Kidney epithelial cell (primary cell): ENCODE results near the gene PAFAH1B1. TPM values are rescaled to one million over a fixed set of nuclear protein-coding genes. Genes with fewer than 3 reads are reported as not detected.
"Not testable (repeated sequence)": the region's sequence is repeated elsewhere in the genome, so short reads cannot be mapped to it uniquely, and the experiment has no call there.

Experiments used
- DNase-seq: peaks from one replicate; pipeline ENCODE4 v3.0.0-alpha.2; 2010; ENCODE audit warnings: low read depth
- H3K27me3 ChIP-seq: 2 replicates; pipeline ENCODE4 v1.6.0; 2011; ENCODE audit warnings: low read length; ENCODE audit not compliant: control insufficient read depth, insufficient read depth
- H3K36me3 ChIP-seq: 2 replicates; pipeline ENCODE4 v1.5.1; 2011; ENCODE audit warnings: low read length; ENCODE audit not compliant: control insufficient read depth, insufficient read depth
- H3K4me3 ChIP-seq: 2 replicates; pipeline ENCODE4 v1.5.1; 2011; ENCODE audit warnings: low read depth, mild to moderate bottlenecking, control low read depth, low read length
- CTCF ChIP-seq: IDR thresholded peaks from 2 replicates; pipeline ENCODE4 v1.5.1; 2011; ENCODE audit warnings: mild to moderate bottlenecking, moderate library complexity, low read length, control low read depth, inconsistent platforms; ENCODE audit not compliant: insufficient read depth, poor library complexity, severe bottlenecking
- total RNA-seq: library from RNA; depleted of rRNA; stranded (reverse); fragments of >200 nt; gene quantifications from 2 replicates; pipeline ENCODE4 v1.2.3, GENCODE V29; 2015

Gene PAFAH1B1
- total RNA-seq, 1 donor from 2014 or later: 54.7 TPM

- H3K4me3 ChIP-seq: no peak overlapping the region
- no peak for TF ChIP-seq CTCF
Measured at GRCh38 chr17:2612630-2613029, 19.2 kb downstream of the PAFAH1B1 start.

GRCh38 chr17:2613089-2613808 is 19.8 kb downstream of the PAFAH1B1 start:
- Histone ChIP-seq H3K4me3 (no peak overlapping the region), H3K36me3 (no peaks in the 10 kb centered on the region), H3K27me3 (no peaks in the 10 kb centered on the region)
- no peak for TF ChIP-seq CTCF
- DNase-seq: no peak

More at GRCh38 chr17:2612630-2613029, 19.2 kb downstream of the PAFAH1B1 start:
- Histone ChIP-seq H3K36me3 (no peaks in the 10 kb centered on the region), H3K27me3 (no peaks in the 10 kb centered on the region)
- no peak for DNase-seq

GRCh38 chr17:2615882-2616281 is 22.4 kb downstream of the PAFAH1B1 start:
- no peak for TF ChIP-seq CTCF
- no peak for DNase-seq
- no peaks in the 10 kb centered on the region for H3K36me3 ChIP-seq
- no peak overlapping the region for H3K4me3 ChIP-seq
- no peaks in the 10 kb centered on the region for H3K27me3 ChIP-seq

- no peaks in the 10 kb centered on the region for H3K27me3 ChIP-seq
- no peak overlapping the region for H3K4me3 ChIP-seq
- no peak for DNase-seq
- H3K36me3 ChIP-seq: no peaks in the 10 kb centered on the region
- TF ChIP-seq CTCF: no peak
Measured at GRCh38 chr17:2621241-2621640, 27.8 kb downstream of the PAFAH1B1 start.

- H3K36me3 ChIP-seq, H3K4me3 ChIP-seq, H3K27me3 ChIP-seq, DNase-seq: not testable (repeated sequence)
Measured at GRCh38 chr17:2621951-2622405, 28.5 kb downstream of the PAFAH1B1 start.

- not testable (repeated sequence) for DNase-seq, H3K27me3 ChIP-seq, H3K36me3 ChIP-seq, H3K4me3 ChIP-seq
Measured at GRCh38 chr17:2622721-2623301, 29.4 kb downstream of the PAFAH1B1 start.

- Histone ChIP-seq H3K4me3 (no peak overlapping the region), H3K27me3 (no peaks in the 10 kb centered on the region), H3K36me3 (no peaks in the 10 kb centered on the region)
- no peak for DNase-seq
- TF ChIP-seq CTCF: no peak
Measured at GRCh38 chr17:2624292-2624731, 30.9 kb downstream of the PAFAH1B1 start.

GRCh38 chr17:2626626-2627219 is 33.3 kb downstream of the PAFAH1B1 start:
- H3K4me3 ChIP-seq, H3K27me3 ChIP-seq, DNase-seq, H3K36me3 ChIP-seq: not testable (repeated sequence)

GRCh38 chr17:2628922-2629321 is 35.5 kb downstream of the PAFAH1B1 start:
- not testable (repeated sequence) for H3K36me3 ChIP-seq, H3K4me3 ChIP-seq, H3K27me3 ChIP-seq, DNase-seq
